ENCODE data around the gene UBE2Z.
"Not testable (repeated sequence)": the region's sequence is repeated elsewhere in the genome, so short reads cannot be mapped to it uniquely, and the experiment has no call there.

The UBE2Z gene

GRCh38 chr17:48908047-48908843, at the start of gene UBE2Z:
TSS of gene UBE2Z (plus strand) at chr17:48908407. CDS start at chr17:48908504, 97 bp downstream.
- no peak for FAIRE-seq

- FAIRE-seq: no peak
These were observed 48.2 kb upstream of the UBE2Z start for GRCh38 chr17:48860034-48860433.

GRCh38 chr17:48860456-48860855, 47.8 kb upstream of the UBE2Z start:
- no peak for FAIRE-seq

- no peak for FAIRE-seq
These were observed 39.2 kb upstream of the UBE2Z start for GRCh38 chr17:48868916-48869500.

- no peak for FAIRE-seq
These were observed 38.3 kb upstream of the UBE2Z start for GRCh38 chr17:48869821-48870318.

- FAIRE-seq: no peak
These were observed 37.1 kb upstream of the UBE2Z start for GRCh38 chr17:48871035-48871550.

GRCh38 chr17:48871551-48872351, 36.5 kb upstream of the UBE2Z start:
- peak; percentile 68 for FAIRE-seq

- FAIRE-seq: not testable (repeated sequence)
These were observed 35.8 kb upstream of the UBE2Z start for GRCh38 chr17:48872409-48872808.

- FAIRE-seq: no peak
These were observed 35.0 kb upstream of the UBE2Z start for GRCh38 chr17:48873209-48873608.

GRCh38 chr17:48873696-48874443, 34.3 kb upstream of the UBE2Z start:
- FAIRE-seq: no peak

GRCh38 chr17:48878920-48879898, 29.0 kb upstream of the UBE2Z start:
- peak; percentile 49 for FAIRE-seq

GRCh38 chr17:48882272-48882671, 25.9 kb upstream of the UBE2Z start:
- no peak for FAIRE-seq

GRCh38 chr17:48883171-48883570, 25.0 kb upstream of the UBE2Z start:
- FAIRE-seq: no peak

- no peak for FAIRE-seq
These were observed 18.1 kb upstream of the UBE2Z start for GRCh38 chr17:48890086-48890485.

GRCh38 chr17:48892940-48893645, 15.1 kb upstream of the UBE2Z start:
- no peak for FAIRE-seq

GRCh38 chr17:48893646-48894508, 14.3 kb upstream of the UBE2Z start:
- no peak for FAIRE-seq

- FAIRE-seq: no peak
These were observed 13.3 kb upstream of the UBE2Z start for GRCh38 chr17:48894886-48895285.

GRCh38 chr17:48901241-48901640, 7.0 kb upstream of the UBE2Z start:
- no peak for FAIRE-seq

GRCh38 chr17:48903401-48903800, 4.8 kb upstream of the UBE2Z start:
- FAIRE-seq: no peak

- FAIRE-seq: no peak
These were observed 3.8 kb upstream of the UBE2Z start for GRCh38 chr17:48904428-48904827.

All from islet of Langerhans (tissue), 1 donor.